Upper lobe of right lung (tissue), 1 donor: ENCODE data around the gene IFNGR2. TPM values are rescaled to one million over a fixed set of nuclear protein-coding genes. Genes with fewer than 3 reads are reported as not detected.
"Not testable (repeated sequence)": the region's sequence is repeated elsewhere in the genome, so short reads cannot be mapped to it uniquely, and the experiment has no call there.

ENCODE experiments used
- ATAC-seq: fragments of 200-7000 bp; cut with Tn5 transposase; one replicate; pipeline ENCODE4 v1.9.1; 2020; ENCODE audit warnings: mild to moderate bottlenecking, moderate library complexity
- DNase-seq: peaks from one replicate; pipeline ENCODE4 v3.0.0-alpha.2; 2020
- H3K27ac ChIP-seq: fragments of 200-600 bp; one replicate; pipeline ENCODE4 v1.8.0; 2022
- H3K27me3 ChIP-seq: fragments of 200-600 bp; one replicate; pipeline ENCODE4 v1.8.0; 2022; ENCODE audit warnings: mild to moderate bottlenecking
- H3K36me3 ChIP-seq: fragments of 200-600 bp; one replicate; pipeline ENCODE4 v1.8.0; 2022
- H3K4me1 ChIP-seq: fragments of 200-600 bp; one replicate; pipeline ENCODE4 v1.8.0; 2022
- H3K4me3 ChIP-seq: fragments of 200-600 bp; one replicate; pipeline ENCODE4 v1.8.0; 2022; ENCODE audit warnings: mild to moderate bottlenecking
- H3K9me3 ChIP-seq: fragments of 200-600 bp; one replicate; pipeline ENCODE4 v1.8.0; 2022
- intact Hi-C: fragments of 100-400 bp; cut with DNase I; formaldehyde crosslinking; loops from one replicate; pipeline ENCODE4 v1.11.0; 2022
- total RNA-seq: library from RNA; stranded (reverse); fragmentation: NEBNext Ultra II Directional; extraction: Animal tissue kit (Norgen Biotek cat#: 25700); gene quantifications from one replicate; pipeline ENCODE4 v1.2.1, GENCODE V29; 2021
- TF ChIP-seq, protein P1 (sequence below): fragments of 200-600 bp; IDR thresholded peaks from one replicate; pipeline ENCODE4 v1.8.0; 2022; ENCODE audit warnings: antibody characterized with exemption
- donor health status: DM: no; HTN: yes; CAD: no; lungs with severe emphysema.

IFNGR2 gene
- total RNA-seq, 1 donor from 2014 or later = 69.3 TPM

- Histone ChIP-seq H3K36me3 (peaks cover 26% of the 10 kb centered on the region), H3K27ac (no peak overlapping the region), H3K4me3 (no peak overlapping the region), H3K4me1 (peaks cover 17% of the 10 kb centered on the region), H3K27me3 (no peaks in the 10 kb centered on the region), H3K9me3 (no peaks in the 10 kb centered on the region)
- ATAC-seq = no peak
- TF ChIP-seq, protein P1, sequence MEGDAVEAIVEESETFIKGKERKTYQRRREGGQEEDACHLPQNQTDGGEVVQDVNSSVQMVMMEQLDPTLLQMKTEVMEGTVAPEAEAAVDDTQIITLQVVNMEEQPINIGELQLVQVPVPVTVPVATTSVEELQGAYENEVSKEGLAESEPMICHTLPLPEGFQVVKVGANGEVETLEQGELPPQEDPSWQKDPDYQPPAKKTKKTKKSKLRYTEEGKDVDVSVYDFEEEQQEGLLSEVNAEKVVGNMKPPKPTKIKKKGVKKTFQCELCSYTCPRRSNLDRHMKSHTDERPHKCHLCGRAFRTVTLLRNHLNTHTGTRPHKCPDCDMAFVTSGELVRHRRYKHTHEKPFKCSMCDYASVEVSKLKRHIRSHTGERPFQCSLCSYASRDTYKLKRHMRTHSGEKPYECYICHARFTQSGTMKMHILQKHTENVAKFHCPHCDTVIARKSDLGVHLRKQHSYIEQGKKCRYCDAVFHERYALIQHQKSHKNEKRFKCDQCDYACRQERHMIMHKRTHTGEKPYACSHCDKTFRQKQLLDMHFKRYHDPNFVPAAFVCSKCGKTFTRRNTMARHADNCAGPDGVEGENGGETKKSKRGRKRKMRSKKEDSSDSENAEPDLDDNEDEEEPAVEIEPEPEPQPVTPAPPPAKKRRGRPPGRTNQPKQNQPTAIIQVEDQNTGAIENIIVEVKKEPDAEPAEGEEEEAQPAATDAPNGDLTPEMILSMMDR = no peak
- no peak for DNase-seq
- intact Hi-C loops = no loop called here
These were observed 42.9 kb upstream of the IFNGR2 start for GRCh38 chr21:33360281-33360680.

GRCh38 chr21:33360881-33361602 is 42.2 kb upstream of the IFNGR2 start:
- ATAC-seq = peak; percentile 92
- TF ChIP-seq, protein P1 = peak; percentile 84
- Histone ChIP-seq H3K27me3 (no peaks in the 10 kb centered on the region), H3K4me3 (peak overlapping the region; percentile 37), H3K9me3 (no peaks in the 10 kb centered on the region), H3K36me3 (peaks cover 18% of the 10 kb centered on the region), H3K4me1 (peaks cover 17% of the 10 kb centered on the region), H3K27ac (peak overlapping the region; percentile 51)
- intact Hi-C loops = no loop called here
- DNase-seq = peak; percentile 90

- H3K36me3 ChIP-seq = peaks cover 10% of the 10 kb centered on the region
- peaks cover 3% of the 10 kb centered on the region for H3K9me3 ChIP-seq
- TF ChIP-seq, protein P1 = no peak
- DNase-seq (no peak), ATAC-seq (peak; percentile 54)
- no peaks in the 10 kb centered on the region for H3K27me3 ChIP-seq
- peaks cover 17% of the 10 kb centered on the region for H3K4me1 ChIP-seq
- intact Hi-C loops = no loop called here
- H3K27ac ChIP-seq = peak overlapping the region; percentile 51
- peak overlapping the region; percentile 37 for H3K4me3 ChIP-seq
These were observed 41.1 kb upstream of the IFNGR2 start for GRCh38 chr21:33362044-33362555.

- Histone ChIP-seq H3K4me1 (peaks cover 17% of the 10 kb centered on the region), H3K9me3 (peaks cover 11% of the 10 kb centered on the region)
- DNase-seq, H3K27ac ChIP-seq, H3K27me3 ChIP-seq, H3K36me3 ChIP-seq, H3K4me3 ChIP-seq, intact Hi-C loops: not testable (repeated sequence)
- peak; percentile 71 for ATAC-seq
These were observed 39.2 kb upstream of the IFNGR2 start for GRCh38 chr21:33363911-33364609.

DNA sequence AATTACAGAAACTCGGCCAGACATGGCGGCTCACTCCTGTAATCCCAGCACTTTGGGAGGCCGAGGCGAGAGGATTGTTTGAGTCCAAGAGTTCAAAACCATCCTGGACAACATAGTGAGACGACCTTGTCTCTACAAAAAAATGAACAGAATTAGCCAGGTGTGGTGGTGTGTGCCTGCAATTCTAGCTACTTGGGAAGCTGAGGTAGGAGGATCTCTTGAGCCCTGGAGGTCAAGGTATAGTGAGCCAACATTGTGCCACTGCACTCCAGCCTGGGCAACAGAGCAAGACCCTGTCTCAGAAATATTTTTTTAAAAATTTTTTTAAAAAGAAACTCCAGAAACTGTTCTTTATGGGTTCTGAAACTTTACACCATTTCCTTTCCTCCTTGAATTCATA is 38.4 kb upstream of the IFNGR2 start:
- no peak overlapping the region for H3K27ac ChIP-seq
- H3K9me3 ChIP-seq = peaks cover 11% of the 10 kb centered on the region
- no peaks in the 10 kb centered on the region for H3K36me3 ChIP-seq
- ATAC-seq (no peak), DNase-seq (no peak)
- peaks cover 17% of the 10 kb centered on the region for H3K4me1 ChIP-seq
- no peaks in the 10 kb centered on the region for H3K27me3 ChIP-seq
- TF ChIP-seq, protein P1 = no peak
- intact Hi-C loops = no loop called here
- H3K4me3 ChIP-seq = no peak overlapping the region
